ENCODE results near the gene COPG1. TPM values are rescaled to one million over a fixed set of nuclear protein-coding genes. Genes with fewer than 3 reads are reported as not detected.
A peak's percentile ranks its signal among the peaks of the same experiment; 100 is the strongest.
"Not testable (repeated sequence)": the region's sequence is repeated elsewhere in the genome, so short reads cannot be mapped to it uniquely, and the experiment has no call there.

Gene COPG1
- total RNA-seq, 1 donor from 2014 or later, result 65.4 TPM

- Histone ChIP-seq H2AFZ (replicated peaks) (no peak overlapping the region), H3K9ac (no peak overlapping the region), H3K79me2 (ENCODE audit: low read depth) (peaks cover 22% of the 10 kb centered on the region), H3K27me3 (no peaks in the 10 kb centered on the region), H3F3A (ENCODE audit: low read depth) (no peaks in the 10 kb centered on the region), H3K27ac (no peak overlapping the region), H3K36me3 (no peaks in the 10 kb centered on the region), H3K4me3 (no peak overlapping the region), H3K4me2 (no peak overlapping the region), H3K4me1 (peaks cover 2% of the 10 kb centered on the region), H4K20me1 (ENCODE audit: low read depth) (peaks cover 3% of the 10 kb centered on the region), H3K9me3 (ENCODE audit: low read depth) (no peaks in the 10 kb centered on the region)
- H3K27ac Mint-ChIP-seq, result no peak overlapping the region
- H3K4me3 Mint-ChIP-seq, result no peak overlapping the region
- DNase-seq (ENCODE audit: low spot score), result no peak
- peaks cover 6% of the 10 kb centered on the region for H3K27me3 Mint-ChIP-seq (ENCODE audit: insufficient read depth, low read depth)
- no peaks in the 10 kb centered on the region for H3K36me3 Mint-ChIP-seq
- TF ChIP-seq EZH2phosphoT487 (IDR thresholded peaks at IDR 0.05) (no peak), EZH2 (IDR thresholded peaks at IDR 0.05) (no peak), CTCF (IDR thresholded peaks at IDR 0.05) (no peak)
- peaks cover 7% of the 10 kb centered on the region for H3K4me1 Mint-ChIP-seq
- H3K9me3 Mint-ChIP-seq, result no peaks in the 10 kb centered on the region
Observed at GRCh38 chr3:129245141-129245540, 4.3 kb upstream of the COPG1 start.

- H3K36me3 ChIP-seq; H3K9me3 ChIP-seq (ENCODE audit: low read depth); H3K27me3 ChIP-seq; H3K27ac Mint-ChIP-seq; H3K27me3 Mint-ChIP-seq (ENCODE audit: insufficient read depth, low read depth); H2AFZ ChIP-seq (replicated peaks); H4K20me1 ChIP-seq (ENCODE audit: low read depth); H3K9me3 Mint-ChIP-seq; H3K9ac ChIP-seq; H3K4me2 ChIP-seq; H3K27ac ChIP-seq; H3F3A ChIP-seq (ENCODE audit: low read depth); H3K4me3 ChIP-seq; H3K4me1 ChIP-seq; H3K36me3 Mint-ChIP-seq: not testable (repeated sequence)
- DNase-seq (ENCODE audit: low spot score), result peak; percentile 95
- peak; percentile 98 for TF ChIP-seq CTCF (IDR thresholded peaks at IDR 0.05)
- peaks cover 28% of the 10 kb centered on the region for H3K79me2 ChIP-seq (ENCODE audit: low read depth)
- peak overlapping the region; percentile 43 for H3K4me3 Mint-ChIP-seq
- H3K4me1 Mint-ChIP-seq, result peaks cover 13% of the 10 kb centered on the region
Observed at GRCh38 chr3:129245641-129246306, 3.6 kb upstream of the COPG1 start.

GRCh38 chr3:129246636-129247035, 2.8 kb upstream of the COPG1 start:
- Histone ChIP-seq H3K9ac (no peak overlapping the region), H3K4me1 (peaks cover 6% of the 10 kb centered on the region), H3K27ac (no peak overlapping the region), H3K4me3 (no peak overlapping the region), H3K36me3 (no peaks in the 10 kb centered on the region), H3K4me2 (no peak overlapping the region), H2AFZ (replicated peaks) (no peak overlapping the region), H3K79me2 (ENCODE audit: low read depth) (peaks cover 35% of the 10 kb centered on the region), H3F3A (ENCODE audit: low read depth) (no peaks in the 10 kb centered on the region), H3K27me3 (no peaks in the 10 kb centered on the region), H3K9me3 (ENCODE audit: low read depth) (no peaks in the 10 kb centered on the region), H4K20me1 (ENCODE audit: low read depth) (peaks cover 8% of the 10 kb centered on the region)
- Mint-ChIP-seq H3K9me3 (no peaks in the 10 kb centered on the region), H3K4me1 (peaks cover 13% of the 10 kb centered on the region), H3K36me3 (no peaks in the 10 kb centered on the region), H3K27me3 (ENCODE audit: insufficient read depth, low read depth) (peaks cover 8% of the 10 kb centered on the region), H3K27ac (no peak overlapping the region), H3K4me3 (no peak overlapping the region)
- no peak for DNase-seq (ENCODE audit: low spot score)
- TF ChIP-seq EZH2phosphoT487 (IDR thresholded peaks at IDR 0.05), result no peak
- no peak for TF ChIP-seq EZH2 (IDR thresholded peaks at IDR 0.05)
- TF ChIP-seq CTCF (IDR thresholded peaks at IDR 0.05), result no peak

Measured in neural progenitor cell (in vitro differentiated cells).